WTC11 (cell line): ENCODE data around the gene HDC.

ENCODE experiments used
- FOXJ3 ChIP-seq: sonication (generic); formaldehyde crosslinking; IDR thresholded peaks from 2 replicates; pipeline ENCODE4 v1.9.0; 2021; ENCODE audit warnings: missing genetic modification reagents, mild to moderate bottlenecking, borderline replicate concordance
- GRHL2 ChIP-seq: fragments of 250-450 bp; sonication (Bioruptor Pico); IDR thresholded peaks from 2 replicates; pipeline ENCODE4 v1.8.0; 2022; ENCODE audit warnings: mild to moderate bottlenecking, moderate library complexity; ENCODE audit not compliant: insufficient replicate concordance, severe bottlenecking
- KAT7 ChIP-seq: sonication (generic); formaldehyde crosslinking; IDR thresholded peaks from 2 replicates; pipeline ENCODE4 v1.8.1; 2023; ENCODE audit warnings: missing genetic modification reagents, mild to moderate bottlenecking, borderline replicate concordance
- SP1 ChIP-seq: sonication (generic); formaldehyde crosslinking; conservative IDR thresholded peaks from 2 replicates; pipeline ENCODE4 v1.8.1; 2022; ENCODE audit warnings: missing genetic modification reagents
- TP53 ChIP-seq: sonication (generic); formaldehyde crosslinking; IDR thresholded peaks from 2 replicates; pipeline ENCODE4 v1.8.1; 2023; ENCODE audit warnings: mild to moderate bottlenecking, missing genetic modification reagents
- ZNF396 ChIP-seq: fragments of 250-450 bp; sonication (Bioruptor Pico); IDR thresholded peaks from 2 replicates; pipeline ENCODE4 v1.8.0; 2021; ENCODE audit warnings: mild to moderate bottlenecking, moderate library complexity, borderline replicate concordance
- ZNF512 ChIP-seq: sonication (generic); formaldehyde crosslinking; IDR thresholded peaks from 2 replicates; pipeline ENCODE4 v1.8.1; 2022; ENCODE audit warnings: missing genetic modification reagents, borderline replicate concordance
- TF ChIP-seq, protein P1 (sequence below): fragments of 200-600 bp; IDR thresholded peaks from 2 replicates; pipeline ENCODE4 v1.8.0; 2022; ENCODE audit warnings: antibody characterized with exemption

GRCh38 chr15:50265620-50266019 is at the start of gene HDC:
- TF ChIP-seq, protein P1, sequence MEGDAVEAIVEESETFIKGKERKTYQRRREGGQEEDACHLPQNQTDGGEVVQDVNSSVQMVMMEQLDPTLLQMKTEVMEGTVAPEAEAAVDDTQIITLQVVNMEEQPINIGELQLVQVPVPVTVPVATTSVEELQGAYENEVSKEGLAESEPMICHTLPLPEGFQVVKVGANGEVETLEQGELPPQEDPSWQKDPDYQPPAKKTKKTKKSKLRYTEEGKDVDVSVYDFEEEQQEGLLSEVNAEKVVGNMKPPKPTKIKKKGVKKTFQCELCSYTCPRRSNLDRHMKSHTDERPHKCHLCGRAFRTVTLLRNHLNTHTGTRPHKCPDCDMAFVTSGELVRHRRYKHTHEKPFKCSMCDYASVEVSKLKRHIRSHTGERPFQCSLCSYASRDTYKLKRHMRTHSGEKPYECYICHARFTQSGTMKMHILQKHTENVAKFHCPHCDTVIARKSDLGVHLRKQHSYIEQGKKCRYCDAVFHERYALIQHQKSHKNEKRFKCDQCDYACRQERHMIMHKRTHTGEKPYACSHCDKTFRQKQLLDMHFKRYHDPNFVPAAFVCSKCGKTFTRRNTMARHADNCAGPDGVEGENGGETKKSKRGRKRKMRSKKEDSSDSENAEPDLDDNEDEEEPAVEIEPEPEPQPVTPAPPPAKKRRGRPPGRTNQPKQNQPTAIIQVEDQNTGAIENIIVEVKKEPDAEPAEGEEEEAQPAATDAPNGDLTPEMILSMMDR: no peak
- no peak for TF ChIP-seq GRHL2 (CRISPR knock-in tag)
- no peak for TF ChIP-seq TP53 (CRISPR knock-in tag)
- TF ChIP-seq FOXJ3: no peak
- no peak for TF ChIP-seq ZNF512
- no peak for TF ChIP-seq SP1 (CRISPR knock-in tag)
- TF ChIP-seq ZNF396 (CRISPR knock-in tag): no peak
- no peak for TF ChIP-seq KAT7
